ENCODE results near the gene ZC3H4. TPM values are rescaled to one million over a fixed set of nuclear protein-coding genes. Genes with fewer than 3 reads are reported as not detected.
A peak's percentile ranks its signal among the peaks of the same experiment; 100 is the strongest.

Gene ZC3H4
- total RNA-seq, 2 experiments from 2014 or later, result 77.1 to 78.6 TPM

DNA sequence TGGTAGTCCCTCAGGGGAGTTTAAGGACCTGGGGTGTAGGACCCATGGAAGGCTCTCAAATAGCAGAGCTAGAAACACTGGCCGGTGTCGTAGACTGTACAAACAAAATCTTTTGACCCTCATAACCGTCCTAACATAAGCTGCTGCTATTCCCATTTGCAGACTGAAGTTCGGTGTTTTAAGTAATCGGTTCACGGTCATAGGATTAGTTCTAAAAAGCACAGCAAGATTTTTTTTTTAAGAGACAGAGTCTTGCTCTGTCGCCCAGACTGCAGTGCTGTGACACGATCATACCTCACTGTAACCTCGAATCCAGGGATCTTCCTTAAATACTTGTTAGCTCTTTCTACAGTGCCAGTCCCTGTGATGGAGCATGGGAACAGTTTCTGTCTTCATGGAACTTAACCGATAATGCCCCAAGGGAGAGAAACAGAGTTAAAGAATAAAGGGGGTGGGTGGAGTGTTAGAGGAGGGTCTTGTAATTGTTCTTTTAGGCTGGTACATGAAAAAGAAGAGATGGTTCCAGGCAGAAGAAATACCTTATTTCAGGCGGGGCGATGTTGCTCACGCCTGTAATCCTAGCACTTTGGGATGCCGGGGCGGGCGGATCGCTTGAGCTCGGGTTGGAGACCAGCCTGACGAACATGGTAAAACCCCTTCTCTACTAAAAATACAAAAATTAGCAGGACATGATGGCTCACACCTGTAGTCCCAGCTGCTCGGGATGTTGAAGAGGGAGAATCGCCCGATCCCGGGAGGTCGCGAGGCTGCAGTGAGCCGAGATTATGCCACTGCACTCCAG, 475 bp upstream of the ZC3H4 start:
- H3K9me3 Mint-ChIP-seq, result no peaks in the 10 kb centered on the region
- intact Hi-C loops (cut with micrococcal nuclease), result loop anchor here (1.0 to 5.0 kb wide), 12 partner anchors 16 to 486 kb away; partner anchors contain the start of genes CCDC9, INAFM1, NAPA and SAE1

DNA sequence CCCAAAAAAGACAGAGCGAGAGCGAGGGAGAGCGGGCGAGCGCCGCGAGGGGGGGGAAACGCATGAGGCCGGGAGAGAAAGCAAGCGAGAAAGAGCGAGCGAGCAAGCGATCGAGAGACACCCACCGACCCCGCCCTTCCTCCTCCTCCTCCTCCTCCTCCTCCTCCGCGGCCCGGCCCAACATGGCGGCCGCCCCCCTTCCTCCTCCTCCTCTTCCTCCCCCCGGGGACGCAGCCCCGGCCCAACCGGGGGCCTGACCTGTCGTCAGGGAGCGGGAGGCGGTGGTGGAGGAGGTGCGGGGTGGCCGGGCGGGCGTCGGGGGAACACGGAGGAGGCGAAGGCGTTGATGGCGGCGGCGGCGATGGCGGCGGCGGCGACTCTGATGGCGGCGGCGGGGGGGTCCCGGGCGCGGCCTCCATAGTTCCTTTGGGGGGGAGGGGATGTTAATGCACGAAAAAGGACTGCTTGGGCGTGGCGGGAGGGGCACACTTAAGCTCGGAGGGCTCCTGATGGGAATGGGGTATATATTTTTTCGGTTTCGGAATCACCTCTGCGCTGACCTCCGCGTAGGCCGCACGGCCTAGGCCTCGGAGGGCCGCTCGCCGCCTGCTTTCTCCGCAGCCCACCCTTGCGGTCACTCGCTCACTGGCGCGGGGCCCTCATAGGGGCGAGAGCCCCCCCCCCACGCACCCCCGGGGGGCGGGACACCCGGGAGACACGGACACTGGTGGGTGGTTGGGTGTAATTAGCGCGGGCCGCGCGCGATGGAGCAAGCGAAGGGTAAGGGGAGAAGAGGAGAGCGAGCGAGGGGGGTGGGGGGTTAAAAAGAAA, 1.2 kb downstream of the ZC3H4 start:
- intact Hi-C loops (cut with micrococcal nuclease), result loop anchor here (2.0 to 5.0 kb wide), 4 partner anchors 34 to 325 kb away; partner anchors contain the start of genes SLC1A5 and TMEM160
- Mint-ChIP-seq H3K4me1 (ENCODE audit: low read depth) (peaks cover 32% of the 10 kb centered on the region), H3K27me3 (no peaks in the 10 kb centered on the region), H3K36me3 (peaks cover 42% of the 10 kb centered on the region), H3K27ac (peak overlapping the region; percentile 97), H3K9me3 (no peaks in the 10 kb centered on the region), H3K4me3 (peak overlapping the region; percentile 85)
- POLR2A ChIA-PET, result interaction anchor here (0.7 to 9.4 kb wide), 16 partner anchors 14 to 510 kb away, joined by 3 to 205 read pairs (median 5); partner anchors contain the start of genes CCDC9 and SAE1
- peak; percentile 89 for DNase-seq
- CTCF ChIA-PET, result interaction anchor here (0.6 to 4.8 kb wide), 8 partner anchors 10 to 176 kb away, joined by 3 to 31 read pairs (median 4); no protein-coding TSS in a partner anchor

More for the DNA sequence above, 475 bp upstream of the ZC3H4 start:
- ChIA-PET POLR2A (interaction anchor here (0.5 to 9.4 kb wide), 20 partner anchors 18 to 1810 kb away, joined by 3 to 205 read pairs (median 4); partner anchors contain the start of genes CCDC9, SAE1 and SLC1A5), CTCF (interaction anchor here (0.6 to 4.8 kb wide), 22 partner anchors 12 to 262 kb away, joined by 3 to 31 read pairs (median 4); partner anchors contain the start of gene SAE1)
- Mint-ChIP-seq H3K27ac (peak overlapping the region; percentile 97), H3K27me3 (no peaks in the 10 kb centered on the region), H3K4me3 (peak overlapping the region; percentile 85), H3K4me1 (ENCODE audit: low read depth) (peaks cover 15% of the 10 kb centered on the region), H3K36me3 (peaks cover 26% of the 10 kb centered on the region)
- no peak for DNase-seq

DNA sequence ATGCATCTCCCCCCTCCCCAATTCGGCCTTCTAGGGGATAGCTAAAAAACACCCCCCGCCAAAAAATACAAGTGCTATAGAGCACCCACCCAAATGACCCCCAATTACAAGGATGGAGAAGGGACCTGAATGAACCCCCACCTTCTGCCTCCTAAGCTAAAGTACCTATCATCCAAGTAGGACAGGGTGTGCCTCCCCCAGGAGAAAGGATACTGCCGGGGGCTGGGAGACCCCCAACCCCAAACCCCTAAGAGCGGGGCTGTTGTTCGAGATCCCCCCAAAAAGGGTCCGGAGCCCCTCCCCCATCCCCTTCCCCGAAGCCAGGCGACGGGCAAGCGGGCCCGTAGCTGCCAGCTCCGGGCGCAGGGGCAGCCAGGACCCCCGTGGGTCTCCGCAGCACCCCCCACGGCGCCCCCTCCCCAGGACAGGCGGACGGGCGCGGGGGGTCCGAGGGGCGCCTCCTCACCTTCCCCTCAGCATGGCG, 1.9 kb downstream of the ZC3H4 start:
- no peak for DNase-seq
- Mint-ChIP-seq H3K9me3 (no peaks in the 10 kb centered on the region), H3K27ac (peak overlapping the region; percentile 97), H3K4me1 (ENCODE audit: low read depth) (peaks cover 39% of the 10 kb centered on the region), H3K4me3 (peak overlapping the region; percentile 85), H3K36me3 (peaks cover 49% of the 10 kb centered on the region), H3K27me3 (no peaks in the 10 kb centered on the region)
- ChIA-PET POLR2A (interaction anchor here (0.7 to 9.4 kb wide), 5 partner anchors 16 to 324 kb away, joined by 3 to 205 read pairs (median 3); partner anchors contain the start of genes SAE1 and SLC1A5), CTCF (interaction anchor here (0.6 to 1.1 kb wide), 2 partner anchors 16 to 90 kb away, joined by 3 to 4 read pairs; no protein-coding TSS in a partner anchor)
- intact Hi-C loops (cut with micrococcal nuclease), result loop anchor here (2.0 to 5.0 kb wide), 4 partner anchors 33 to 324 kb away; partner anchors contain the start of genes SLC1A5 and TMEM160

DNA sequence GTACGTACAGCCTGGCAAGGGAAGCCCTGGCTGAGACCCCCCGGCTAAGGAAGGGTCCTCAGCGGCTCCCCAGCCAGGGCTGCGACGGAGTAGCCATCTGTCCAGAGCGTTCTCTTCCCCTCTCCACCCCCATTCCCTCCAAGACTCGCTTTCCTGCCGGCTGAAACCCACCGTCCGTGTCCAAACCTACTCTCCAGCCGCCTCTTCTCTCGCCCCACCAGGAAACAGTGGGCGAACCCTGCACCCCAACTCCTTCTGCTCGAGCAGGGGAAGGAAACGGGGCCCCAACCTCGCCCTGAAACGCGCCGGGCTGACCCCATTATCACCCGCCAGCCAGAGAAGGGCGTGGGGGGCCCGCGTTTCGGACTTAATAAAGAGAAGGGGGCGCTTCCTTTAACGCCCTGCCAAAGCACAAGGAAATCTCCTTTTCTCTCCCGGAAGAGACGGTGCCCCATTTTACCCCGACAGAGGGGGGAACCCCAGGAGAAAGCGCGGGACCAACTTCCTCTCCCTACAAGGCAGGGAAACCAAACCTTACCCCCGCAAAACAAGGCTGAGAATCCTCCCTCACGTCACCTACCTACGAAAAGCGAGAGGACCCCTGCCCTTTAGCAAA, 2.5 kb downstream of the ZC3H4 start:
- POLR2A ChIA-PET, result interaction anchor here (0.7 to 9.4 kb wide), 7 partner anchors 16 to 327 kb away, joined by 3 to 205 read pairs (median 4); partner anchors contain the start of genes SAE1 and SLC1A5
- peak overlapping the region; percentile 97 for H3K27ac Mint-ChIP-seq
- peak; percentile 71 for DNase-seq
- peaks cover 45% of the 10 kb centered on the region for H3K4me1 Mint-ChIP-seq (ENCODE audit: low read depth)
- peak overlapping the region; percentile 85 for H3K4me3 Mint-ChIP-seq
- no peaks in the 10 kb centered on the region for H3K9me3 Mint-ChIP-seq
- CTCF ChIA-PET, result interaction anchor here (0.6 to 1.5 kb wide), 3 partner anchors 15 to 90 kb away, joined by 3 to 4 read pairs (median 3); no protein-coding TSS in a partner anchor
- no peaks in the 10 kb centered on the region for H3K27me3 Mint-ChIP-seq
- H3K36me3 Mint-ChIP-seq, result peaks cover 50% of the 10 kb centered on the region
- intact Hi-C loops (cut with micrococcal nuclease), result loop anchor here (5.0 kb wide), 1 partner anchor 324 kb away; the partner anchor contains the start of gene SLC1A5

DNA sequence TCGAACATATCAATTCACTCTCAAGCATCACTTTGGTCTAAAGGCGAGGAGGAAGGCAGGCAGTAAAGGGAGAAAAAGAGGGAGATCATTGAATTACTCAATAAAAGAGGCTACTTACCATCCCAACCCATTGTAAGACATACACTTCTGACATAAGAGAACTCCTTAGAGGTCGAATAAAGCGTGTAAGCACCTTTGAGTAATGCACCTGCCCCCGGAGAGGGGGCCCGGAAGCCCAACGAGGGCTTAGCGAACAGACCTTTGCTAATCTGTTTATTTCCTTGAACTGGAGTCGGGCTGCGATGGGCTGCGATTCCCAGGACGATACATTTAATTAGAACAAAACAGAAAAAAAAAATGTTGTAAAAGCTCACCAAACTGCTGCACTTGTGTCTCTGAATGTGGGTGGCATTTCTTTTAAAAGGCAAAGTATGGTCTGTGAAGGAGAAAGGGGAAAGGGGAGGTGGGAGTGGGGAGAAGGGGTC, 3.0 kb downstream of the ZC3H4 start:
- no peaks in the 10 kb centered on the region for H3K27me3 Mint-ChIP-seq
- ChIA-PET POLR2A (interaction anchor here (0.9 to 9.4 kb wide), 8 partner anchors 15 to 326 kb away, joined by 3 to 205 read pairs (median 6); partner anchors contain the start of genes CCDC9, SAE1 and SLC1A5), CTCF (interaction anchor here (1.5 kb wide), 1 partner anchor 31 kb away, joined by 3 read pairs; no protein-coding TSS in a partner anchor)
- peak overlapping the region; percentile 97 for H3K27ac Mint-ChIP-seq
- H3K4me1 Mint-ChIP-seq (ENCODE audit: low read depth), result peaks cover 50% of the 10 kb centered on the region
- H3K9me3 Mint-ChIP-seq, result no peaks in the 10 kb centered on the region
- peak; percentile 61 for DNase-seq
- intact Hi-C loops (cut with micrococcal nuclease), result loop anchor here (5.0 kb wide), 1 partner anchor 323 kb away; the partner anchor contains the start of gene SLC1A5
- H3K36me3 Mint-ChIP-seq, result peaks cover 55% of the 10 kb centered on the region
- H3K4me3 Mint-ChIP-seq, result peak overlapping the region; percentile 85

DNA sequence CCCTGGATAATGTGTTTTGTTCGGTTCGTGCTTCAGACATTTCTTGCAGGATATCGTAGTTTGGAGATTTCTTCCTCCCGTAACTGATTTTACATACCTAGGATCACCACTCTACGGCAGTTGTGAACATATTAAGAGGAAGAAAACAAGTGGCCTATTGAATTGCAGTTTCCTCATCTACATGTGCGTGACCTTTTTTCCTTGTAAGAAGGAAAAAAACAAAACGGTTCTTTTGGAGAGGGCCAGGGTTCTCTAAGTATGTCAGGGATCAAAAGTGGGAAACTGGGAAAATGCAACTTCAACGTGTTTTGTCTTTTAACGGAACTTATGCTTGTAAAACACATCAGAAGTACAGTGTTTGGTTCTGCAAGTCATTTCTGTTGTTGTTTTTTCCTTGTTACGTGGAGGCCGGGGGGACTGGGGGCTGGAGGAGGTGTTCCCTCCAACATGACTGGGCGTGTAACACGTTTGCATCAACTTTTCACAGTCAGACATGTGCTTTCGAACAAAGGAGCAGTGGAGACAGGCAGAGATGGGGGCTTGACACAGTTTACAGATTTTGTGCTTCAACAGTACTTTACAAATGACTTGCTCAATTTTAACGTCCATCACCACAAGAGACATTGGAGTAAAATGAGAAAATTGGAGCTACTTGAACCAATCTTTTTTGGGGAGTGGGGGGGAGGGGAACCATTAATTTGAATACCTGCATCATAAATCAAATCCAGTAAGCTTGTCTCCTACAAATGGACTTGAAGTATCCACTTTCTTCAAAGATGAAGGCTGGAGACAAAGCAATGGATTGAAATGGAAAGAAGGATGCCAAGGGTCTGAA, 3.8 kb downstream of the ZC3H4 start:
- POLR2A ChIA-PET, result interaction anchor here (0.6 to 9.4 kb wide), 11 partner anchors 14 to 1958 kb away, joined by 3 to 205 read pairs (median 4); partner anchors contain the start of genes CCDC9, SAE1 and SLC1A5
- Mint-ChIP-seq H3K27me3 (no peaks in the 10 kb centered on the region), H3K9me3 (no peaks in the 10 kb centered on the region), H3K27ac (peak overlapping the region; percentile 97), H3K4me1 (ENCODE audit: low read depth) (peaks cover 56% of the 10 kb centered on the region), H3K36me3 (peaks cover 56% of the 10 kb centered on the region), H3K4me3 (peak overlapping the region; percentile 85)
- CTCF ChIA-PET, result interaction anchor here (0.8 to 1.5 kb wide), 2 partner anchors 13 to 30 kb away, joined by 3 read pairs; no protein-coding TSS in a partner anchor
- peak; percentile 88 for DNase-seq
- intact Hi-C loops (cut with micrococcal nuclease), result loop anchor here (5.0 kb wide), 1 partner anchor 322 kb away; the partner anchor contains the start of gene SLC1A5

DNA sequence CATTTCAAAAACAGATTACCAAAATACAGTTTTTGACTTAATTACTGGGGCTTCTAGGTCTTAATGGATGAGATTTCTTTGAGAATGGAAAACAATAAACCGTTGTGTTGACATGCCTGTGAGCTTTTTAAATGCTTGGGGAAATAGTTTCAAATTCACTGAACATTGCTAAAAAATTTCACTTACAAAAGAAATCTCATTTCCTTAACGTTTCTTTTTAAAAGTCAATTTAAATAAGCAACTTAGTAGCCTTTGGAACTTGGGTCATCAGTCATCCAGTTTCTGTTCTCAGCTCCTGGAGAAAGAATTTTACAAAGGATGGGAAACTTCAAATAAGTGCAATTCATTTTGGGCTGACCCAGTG, 4.4 kb downstream of the ZC3H4 start:
- POLR2A ChIA-PET, result interaction anchor here (0.6 to 9.4 kb wide), 5 partner anchors 14 to 1958 kb away, joined by 3 to 205 read pairs (median 7); partner anchors contain the start of gene CCDC9
- H3K36me3 Mint-ChIP-seq, result peaks cover 56% of the 10 kb centered on the region
- CTCF ChIA-PET, result interaction anchor here (0.8 to 1.7 kb wide), 2 partner anchors 13 to 77 kb away, joined by 3 to 4 read pairs; no protein-coding TSS in a partner anchor
- peaks cover 55% of the 10 kb centered on the region for H3K4me1 Mint-ChIP-seq (ENCODE audit: low read depth)
- H3K27ac Mint-ChIP-seq, result peak overlapping the region; percentile 97
- peak overlapping the region; percentile 85 for H3K4me3 Mint-ChIP-seq
- intact Hi-C loops (cut with micrococcal nuclease), result no loop called here
- no peak for DNase-seq
- no peaks in the 10 kb centered on the region for H3K9me3 Mint-ChIP-seq
- no peaks in the 10 kb centered on the region for H3K27me3 Mint-ChIP-seq

DNA sequence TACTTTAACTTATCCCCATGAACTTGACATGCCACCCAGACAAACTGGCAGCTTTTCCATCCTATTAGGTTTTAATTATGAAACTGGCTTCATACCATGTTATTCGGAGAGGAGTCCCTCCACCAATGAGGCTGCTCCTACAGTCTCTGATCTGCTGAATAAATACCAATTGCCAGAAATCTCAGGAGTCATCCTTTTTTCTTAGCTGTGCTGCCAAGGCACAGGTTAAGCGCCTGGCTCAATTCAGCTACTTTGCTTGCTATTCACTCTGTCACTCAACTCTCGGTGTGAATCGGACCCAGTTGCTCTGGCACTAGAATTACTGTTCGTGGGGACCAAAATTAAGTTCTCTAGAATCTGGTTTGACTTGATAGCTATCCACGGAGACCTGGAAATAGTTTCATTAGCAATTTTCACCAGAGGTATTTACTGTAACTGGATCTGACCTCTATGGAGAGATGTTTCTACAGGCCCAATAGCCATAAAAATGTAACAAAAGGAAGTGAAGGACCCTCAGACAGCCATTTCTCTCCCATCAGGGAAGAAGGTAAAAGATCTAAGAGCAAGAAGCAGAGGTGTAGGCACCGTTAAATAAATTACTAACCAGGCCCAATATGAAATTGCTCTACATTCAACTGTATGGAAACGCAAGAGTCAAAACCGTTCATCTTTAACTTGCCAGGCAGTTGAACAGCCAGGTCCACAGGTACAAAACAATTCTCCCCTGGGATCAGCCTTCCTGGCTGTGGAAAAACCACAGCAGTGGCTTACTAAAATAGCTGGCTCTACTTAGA, 5.4 kb downstream of the ZC3H4 start:
- H3K4me3 Mint-ChIP-seq, result peak overlapping the region; percentile 71
- intact Hi-C loops (cut with micrococcal nuclease), result loop anchor here (1.0 kb wide), 1 partner anchor 13 kb away; no protein-coding TSS in a partner anchor
- ChIA-PET POLR2A (interaction anchor here (1.7 to 9.4 kb wide), 2 partner anchors 13 to 79 kb away, joined by 7 to 205 read pairs; no protein-coding TSS in a partner anchor), CTCF (interaction anchor here (1.2 to 1.7 kb wide), 2 partner anchors 12 to 78 kb away, joined by 3 to 4 read pairs; no protein-coding TSS in a partner anchor)
- H3K27ac Mint-ChIP-seq, result peak overlapping the region; percentile 97
- H3K36me3 Mint-ChIP-seq, result peaks cover 58% of the 10 kb centered on the region
- peaks cover 53% of the 10 kb centered on the region for H3K4me1 Mint-ChIP-seq (ENCODE audit: low read depth)
- peak; percentile 56 for DNase-seq
- H3K27me3 Mint-ChIP-seq, result no peaks in the 10 kb centered on the region
- H3K9me3 Mint-ChIP-seq, result no peaks in the 10 kb centered on the region
